H1 (cell line): ENCODE data around the gene PCBD1. TPM values are rescaled to one million over a fixed set of nuclear protein-coding genes. Genes with fewer than 3 reads are reported as not detected.

Experiments used
- CTCF ChIA-PET: fragments of 300-600 bp; sonication (Branson Sonifier 250); formaldehyde crosslinking; loops from one replicate; lab custom pipeline; 2021; ENCODE audit not compliant: partially characterized antibody; lab: Charles Lee
- POLR2A ChIA-PET: fragments of 300-600 bp; sonication (Branson Sonifier 250); formaldehyde crosslinking; loops from one replicate; lab custom pipeline; 2021; ENCODE audit warnings: inconsistent platforms; ENCODE audit not compliant: partially characterized antibody; lab: Charles Lee
- DNase-seq, 2 experiments: peaks; one replicate each; pipeline versions ENCODE4 v3.0.0 to v3.0.0-alpha.2; 2010 to 2022; ENCODE audit warnings: low spot score in 2 of 2, low read depth in 1 of 2, mixed read lengths in 1 of 2
- FAIRE-seq: peaks from 2 replicates; lab custom pipeline; 2011; peaks lifted over from hg19 to GRCh38; lab: Jason Lieb, UNC
- H2AFZ ChIP-seq: 2 replicates; pipeline ENCODE4 v1.8.1; 2012; ENCODE audit warnings: low read length, inconsistent platforms
- H2AK5ac ChIP-seq: 2 replicates; pipeline ENCODE4 v1.6.1; 2013; ENCODE audit warnings: low read depth, low read length
- H2BK120ac ChIP-seq: replicated peaks from 2 replicates; pipeline ENCODE3; 2013; ENCODE audit warnings: low read depth, low read length, inconsistent platforms
- H2BK12ac ChIP-seq: 2 replicates; pipeline ENCODE4 v1.6.1; 2013; ENCODE audit warnings: low read depth, low read length
- H2BK15ac ChIP-seq: 2 replicates; pipeline ENCODE4 v1.6.1; 2013; ENCODE audit warnings: low read length
- H2BK20ac ChIP-seq: 2 replicates; pipeline ENCODE4 v1.6.1; 2013; ENCODE audit warnings: low read length
- H2BK5ac ChIP-seq: 2 replicates; pipeline ENCODE4 v1.6.1; 2013; ENCODE audit warnings: low read depth, low read length
- H3K14ac ChIP-seq: 2 replicates; pipeline ENCODE4 v1.6.1; 2013; ENCODE audit warnings: inconsistent platforms; ENCODE audit not compliant: insufficient read length
- H3K18ac ChIP-seq: 2 replicates; pipeline ENCODE4 v1.6.1; 2013; ENCODE audit warnings: low read length; ENCODE audit errors: extremely low read depth
- H3K23ac ChIP-seq: 2 replicates; pipeline ENCODE4 v1.6.1; 2013; ENCODE audit warnings: inconsistent platforms; ENCODE audit not compliant: insufficient read length
- H3K23me2 ChIP-seq: 2 replicates; pipeline ENCODE4 v1.6.1; 2013; ENCODE audit warnings: low read depth, low read length
- H3K27ac ChIP-seq: 2 replicates; pipeline ENCODE4 v1.6.1; 2011; ENCODE audit warnings: low read depth, low read length, inconsistent platforms
- H3K27me3 ChIP-seq, 4 experiments: replicated peaks in 1 of 4; 1 replicate in 1 of 4; 2 replicates in 3 of 4; pipeline versions ENCODE4 v1.6.1 to v1.8.1; 2011 to 2013; ENCODE audit warnings: low read length in 3 of 4, mild to moderate bottlenecking in 3 of 4, inconsistent platforms in 2 of 4, mixed read lengths in 2 of 4, moderate library complexity in 1 of 4; ENCODE audit not compliant: control insufficient read depth in 3 of 4, insufficient read depth in 3 of 4; ENCODE audit errors: extremely low read depth in 1 of 4
- H3K36me3 ChIP-seq, 4 experiments: 2 replicates each; pipeline versions ENCODE4 v1.6.1 to v1.8.1; 2011 to 2013; ENCODE audit warnings: mild to moderate bottlenecking in 4 of 4, low read length in 3 of 4, moderate library complexity in 2 of 4, control low read depth in 1 of 4, inconsistent platforms in 1 of 4; ENCODE audit not compliant: insufficient read depth in 4 of 4, control insufficient read depth in 2 of 4
- H3K4ac ChIP-seq: replicated peaks from 2 replicates; pipeline ENCODE3; 2013; ENCODE audit warnings: low read length, low read depth, mixed read lengths, inconsistent platforms; ENCODE audit not compliant: insufficient read length
- H3K4me1 ChIP-seq, 4 experiments: replicated peaks in 1 of 4; 1 replicate in 1 of 4; 2 replicates in 3 of 4; pipeline versions ENCODE4 v1.6.1 to v1.8.1; 2011 to 2013; ENCODE audit warnings: low read length in 3 of 4, inconsistent platforms in 2 of 4, mixed read lengths in 1 of 4; ENCODE audit not compliant: insufficient read depth in 4 of 4, control insufficient read depth in 3 of 4
- H3K4me2 ChIP-seq, 2 experiments: 2 replicates each; pipeline versions ENCODE4 v1.6.1 to v1.8.1; 2011 to 2013; ENCODE audit warnings: low read depth in 2 of 2, low read length in 2 of 2, control low read depth in 1 of 2, inconsistent platforms in 1 of 2, mild to moderate bottlenecking in 1 of 2; ENCODE audit not compliant: insufficient read depth in 1 of 2
- H3K4me3 ChIP-seq, 4 experiments: fragments of 200-600, 300-600 bp in 1 of 4; sonication (generic), shearing (Covaris generic), sonication (Bioruptor Twin) in 1 of 4; 2 replicates each; pipeline versions ENCODE4 v1.5.1 to v1.8.1; 2011 to 2016; ENCODE audit warnings: low read length in 4 of 4, low read depth in 3 of 4, control low read depth in 2 of 4, inconsistent platforms in 2 of 4, mild to moderate bottlenecking in 2 of 4, mixed read lengths in 1 of 4, moderate library complexity in 1 of 4; ENCODE audit not compliant: insufficient read depth in 2 of 4; ENCODE audit errors: extremely low read depth in 1 of 4
- H3K56ac ChIP-seq: replicated peaks from 2 replicates; pipeline ENCODE3; 2013; ENCODE audit warnings: low read depth, mild to moderate bottlenecking, mixed read lengths, low read length, inconsistent platforms; ENCODE audit not compliant: insufficient read length
- H3K79me1 ChIP-seq: 2 replicates; pipeline ENCODE4 v1.6.1; 2013; ENCODE audit warnings: low read depth, low read length, control low read depth
- H3K79me2 ChIP-seq, 2 experiments: 2 replicates each; pipeline versions ENCODE4 v1.6.1 to v1.8.1; 2012 to 2013; ENCODE audit warnings: low read length in 2 of 2, mild to moderate bottlenecking in 2 of 2, inconsistent platforms in 1 of 2; ENCODE audit not compliant: insufficient read depth in 2 of 2, control insufficient read depth in 1 of 2
- H3K9ac ChIP-seq, 4 experiments: replicated peaks in 1 of 4; 1 replicate in 1 of 4; 2 replicates in 3 of 4; pipeline versions ENCODE4 v1.6.1 to v1.8.1; 2011 to 2013; ENCODE audit warnings: low read depth in 3 of 4, low read length in 3 of 4, control low read depth in 2 of 4, mild to moderate bottlenecking in 2 of 4, moderate library complexity in 2 of 4, inconsistent platforms in 1 of 4; ENCODE audit errors: extremely low read depth in 1 of 4
- H3K9me3 ChIP-seq, 2 experiments: 2 replicates each; pipeline versions ENCODE4 v1.6.1 to v1.8.1; 2012 to 2013; ENCODE audit warnings: mild to moderate bottlenecking in 2 of 2, moderate library complexity in 2 of 2, control low read depth in 1 of 2, inconsistent platforms in 1 of 2, low read depth in 1 of 2, low read length in 1 of 2, mixed read lengths in 1 of 2; ENCODE audit not compliant: insufficient read depth in 2 of 2
- H4K20me1 ChIP-seq, 2 experiments: replicated peaks in 1 of 2; 2 replicates each; pipeline versions ENCODE3 to v1.8.1; 2011 to 2013; ENCODE audit warnings: inconsistent platforms in 2 of 2, low read length in 2 of 2, mild to moderate bottlenecking in 1 of 2; ENCODE audit not compliant: insufficient read depth in 2 of 2, control insufficient read depth in 1 of 2
- H4K5ac ChIP-seq: 2 replicates; pipeline ENCODE4 v1.6.1; 2013; ENCODE audit warnings: low read length, low read depth, mixed read lengths, inconsistent platforms; ENCODE audit not compliant: insufficient read length
- H4K8ac ChIP-seq: 2 replicates; pipeline ENCODE4 v1.8.0; 2013; ENCODE audit warnings: mild to moderate bottlenecking, moderate library complexity, low read length, inconsistent platforms; ENCODE audit not compliant: insufficient read depth; ENCODE audit errors: extremely low read depth
- H4K91ac ChIP-seq: replicated peaks from 2 replicates; pipeline ENCODE3; 2013; ENCODE audit warnings: low read length, mixed read lengths, inconsistent platforms; ENCODE audit not compliant: insufficient read length
- CBX8 ChIP-seq: fragments of 300-800, 300-1000 bp; sonication (generic); IDR thresholded peaks from 2 replicates; pipeline ENCODE4 v1.7.1; 2016; ENCODE audit warnings: low read depth, low read length, borderline replicate concordance
- EP300 ChIP-seq, 2 experiments: IDR thresholded peaks; 1 replicate in 1 of 2; 2 replicates in 1 of 2; pipeline ENCODE4 v1.6.1; 2011 to 2012; ENCODE audit warnings: low read depth in 2 of 2, low read length in 2 of 2, mild to moderate bottlenecking in 2 of 2, borderline replicate concordance in 1 of 2, inconsistent platforms in 1 of 2, moderate library complexity in 1 of 2
- MAX ChIP-seq: IDR thresholded peaks from 2 replicates; pipeline ENCODE4 v1.6.1; 2012; ENCODE audit warnings: inconsistent platforms
- TAF7 ChIP-seq: optimal IDR thresholded peaks from 2 replicates; pipeline ENCODE3; 2011; ENCODE audit warnings: low read depth, mild to moderate bottlenecking, inconsistent platforms, low read length, moderate library complexity, borderline replicate concordance
- TCF12 ChIP-seq: IDR thresholded peaks from 2 replicates; pipeline ENCODE4 v1.6.1; 2011; ENCODE audit warnings: low read depth, mild to moderate bottlenecking, low read length
- WGBS, 2 experiments: shearing (Covaris generic) in 1 of 2; methylation state at CpG; one replicate each; pipeline versions ENCODE4 v1.1.6 to v1.1.7; 2013 to 2015; ENCODE audit warnings: low lambda C conversion rate in 2 of 2, mixed read lengths in 2 of 2, inconsistent platforms in 1 of 2, low coverage in 1 of 2, missing lambda C conversion rate in 1 of 2; ENCODE audit not compliant: insufficient replicate concordance in 2 of 2, insufficient coverage in 1 of 2, insufficient read length in 1 of 2; ENCODE audit errors: extremely low coverage in 1 of 2, missing lambda C conversion rate in 1 of 2; 5-methylcytosine and 5-hydroxymethylcytosine counted together
- polyA plus RNA-seq, 7 experiments: library from polyadenylated mRNA; depleted of rRNA in 3 of 7; stranded (reverse) in 5 of 7; unstranded in 2 of 7; fragments of >200 nt in 5 of 7; fragments of 200-250 nt in 2 of 7; gene quantifications; 1 replicate in 5 of 7; 2 replicates in 1 of 7; 4 replicates in 1 of 7; pipeline versions ENCODE4 v1.2.1 to v1.2.3, GENCODE V29; 2011 to 2013; ENCODE audit warnings: missing spikeins in 2 of 7, mixed read lengths in 2 of 7
- total RNA-seq: library from RNA; stranded (reverse); fragmentation: NEBNext Ultra II Directional; extraction: Animal tissue kit (Norgen Biotek cat#: 25700); gene quantifications from 2 replicates; pipeline ENCODE4 v1.2.1, GENCODE V29; 2021

Gene PCBD1
- total and polyA plus RNA-seq, 2 of the 8 experiments (the other 6 are each of a cell fraction or from before 2014, with no cell fraction given) = 46.5 to 55.0 TPM

DNA sequence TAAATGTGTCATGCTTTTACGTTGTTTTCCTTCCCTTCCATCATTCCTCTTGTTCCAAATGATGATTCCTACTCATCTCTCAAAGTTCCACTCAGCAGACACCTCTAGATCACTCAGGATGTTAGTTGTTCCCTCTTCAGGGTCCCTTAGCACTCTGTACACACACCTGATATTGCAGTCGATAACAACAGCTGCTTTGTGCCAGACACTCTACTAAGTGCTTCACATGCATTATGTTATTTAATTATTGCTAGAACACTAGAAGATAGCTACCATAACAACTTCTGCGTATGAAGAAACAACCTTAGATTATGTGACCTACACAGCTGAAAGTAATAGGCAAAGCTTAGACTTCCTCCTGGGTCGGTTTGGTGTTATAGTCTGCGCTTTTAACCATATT lies 29.6 kb downstream of the PCBD1 start:
- TF ChIP-seq EP300 (IDR thresholded peaks at IDR 0.05; ENCODE audit: borderline replicate concordance in 1 of 2, low read depth in 2 of 2, low read length in 2 of 2) = no peak
- TF ChIP-seq TCF12 = no peak
- no peak for TF ChIP-seq CBX8
- TF ChIP-seq TAF7 = no peak
- TF ChIP-seq MAX = no peak
- TF ChIP-seq, all 59 proteins: peak for 0
- H2AFZ ChIP-seq = no peak overlapping the region
- H3K27me3 ChIP-seq = no peaks in the 10 kb centered on the region
- H4K91ac ChIP-seq = no peak overlapping the region
- ChIA-PET CTCF (interaction anchor here (1.0 to 1.5 kb wide), 2 partner anchors 20 to 308 kb away, joined by 3 read pairs; no protein-coding TSS in a partner anchor), POLR2A (interaction anchor here (0.8 to 0.9 kb wide), 2 partner anchors 12 to 29 kb away, joined by 3 read pairs; no protein-coding TSS in a partner anchor)
- H3K4me1 ChIP-seq = no peaks in the 10 kb centered on the region
- no peak overlapping the region for H2BK12ac ChIP-seq
- H3K79me2 ChIP-seq = no peaks in the 10 kb centered on the region
- no peak overlapping the region for H2BK120ac ChIP-seq
- H3K4me3 ChIP-seq = no peak overlapping the region
- H2BK15ac ChIP-seq = no peak overlapping the region
- H3K56ac ChIP-seq = no peak overlapping the region
- H3K27ac ChIP-seq = no peak overlapping the region
- no peak overlapping the region for H3K4me2 ChIP-seq
- no peak overlapping the region for H3K9ac ChIP-seq
- FAIRE-seq (no peak), DNase-seq (no peak)
- no peak overlapping the region for H2BK20ac ChIP-seq
- H3K4ac ChIP-seq = no peak overlapping the region
- peaks cover 0 to 73% (median 38%) of the 10 kb centered on the region in 4 experiments; a peak in 7 of 8 replicates for H3K36me3 ChIP-seq
- no peak overlapping the region for H2AK5ac ChIP-seq
- H4K20me1 ChIP-seq = peaks cover 2 to 3% of the 10 kb centered on the region in 2 experiments
- no peaks in the 10 kb centered on the region; a peak in 1 of 4 replicates for H3K9me3 ChIP-seq
- H3K23me2 ChIP-seq = no peaks in the 10 kb centered on the region
- H3K14ac ChIP-seq = no peak overlapping the region
- no peak overlapping the region for H3K18ac ChIP-seq
- no peak overlapping the region for H2BK5ac ChIP-seq
- no peak overlapping the region for H4K5ac ChIP-seq
- 86 to 100% methylated on average over 1 to 5 of the region's 5 CpGs for WGBS, 2 experiments
- H3K79me1 ChIP-seq = no peaks in the 10 kb centered on the region
- H3K23ac ChIP-seq = no peak overlapping the region
- no peak overlapping the region for H4K8ac ChIP-seq
